Spleen (tissue), 7 donors: ENCODE measurements around the gene TYW1.
"Not testable (repeated sequence)": the region's sequence is repeated elsewhere in the genome, so short reads cannot be mapped to it uniquely, and the experiment has no call there.

Experiments used
- POLR2A ChIP-seq, 3 donors: fragments of 450-650 bp; IDR thresholded peaks; one replicate each; pipeline ENCODE4 v1.5.1; 2017; ENCODE audit warnings: antibody characterized with exemption in 3 of 3, mild to moderate bottlenecking in 1 of 3
- TF ChIP-seq, protein P1 (sequence below), 11 experiments: fragments of 200-600 bp in 7 of 11; fragments of 450-650 bp in 4 of 11; sonication (generic) in 4 of 11; IDR thresholded peaks in 8 of 11; conservative IDR thresholded peaks in 3 of 11; 1 replicate in 7 of 11; 2 replicates in 4 of 11; pipeline versions ENCODE4 v1.4.0 to v1.8.0; 2016 to 2021; ENCODE audit warnings: antibody characterized with exemption in 11 of 11, inconsistent platforms in 4 of 11, mild to moderate bottlenecking in 1 of 11
- donor health status: DM: no; HTN: no; CAD: no; lungs with moderate emphysema.
- donor health status: DM: no; HTN: no; CAD: no.
- donor health status: DM: no; HTN: no; CAD: no.

DNA sequence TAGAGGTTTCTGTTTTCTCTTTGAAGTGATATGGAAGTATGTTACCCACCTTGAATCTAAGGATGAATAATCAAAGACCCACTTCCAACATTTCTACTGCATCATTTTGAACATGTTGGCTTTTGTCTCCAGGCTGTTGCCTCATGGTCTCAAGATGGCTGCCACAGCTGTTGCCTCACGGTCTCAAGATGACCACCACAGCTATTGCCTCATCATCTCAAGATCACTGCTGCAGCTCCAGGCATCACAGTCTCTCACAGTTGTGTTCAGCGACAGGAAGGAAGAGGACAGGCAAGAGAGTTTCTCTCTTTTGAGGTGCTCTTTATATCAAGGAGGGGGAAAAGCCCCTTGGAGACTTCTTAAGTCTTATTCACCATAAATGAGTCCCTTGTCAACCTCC is 267.4 kb downstream of the TYW1 start:
- TF ChIP-seq, protein P1, sequence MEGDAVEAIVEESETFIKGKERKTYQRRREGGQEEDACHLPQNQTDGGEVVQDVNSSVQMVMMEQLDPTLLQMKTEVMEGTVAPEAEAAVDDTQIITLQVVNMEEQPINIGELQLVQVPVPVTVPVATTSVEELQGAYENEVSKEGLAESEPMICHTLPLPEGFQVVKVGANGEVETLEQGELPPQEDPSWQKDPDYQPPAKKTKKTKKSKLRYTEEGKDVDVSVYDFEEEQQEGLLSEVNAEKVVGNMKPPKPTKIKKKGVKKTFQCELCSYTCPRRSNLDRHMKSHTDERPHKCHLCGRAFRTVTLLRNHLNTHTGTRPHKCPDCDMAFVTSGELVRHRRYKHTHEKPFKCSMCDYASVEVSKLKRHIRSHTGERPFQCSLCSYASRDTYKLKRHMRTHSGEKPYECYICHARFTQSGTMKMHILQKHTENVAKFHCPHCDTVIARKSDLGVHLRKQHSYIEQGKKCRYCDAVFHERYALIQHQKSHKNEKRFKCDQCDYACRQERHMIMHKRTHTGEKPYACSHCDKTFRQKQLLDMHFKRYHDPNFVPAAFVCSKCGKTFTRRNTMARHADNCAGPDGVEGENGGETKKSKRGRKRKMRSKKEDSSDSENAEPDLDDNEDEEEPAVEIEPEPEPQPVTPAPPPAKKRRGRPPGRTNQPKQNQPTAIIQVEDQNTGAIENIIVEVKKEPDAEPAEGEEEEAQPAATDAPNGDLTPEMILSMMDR (IDR thresholded peaks at IDR 0.05 in 8 of 11, conservative IDR thresholded peaks at IDR 0.05 in 3 of 11) = not testable (repeated sequence)
- TF ChIP-seq POLR2A (IDR thresholded peaks at IDR 0.05) = not testable (repeated sequence)
